Prostate gland (tissue), 1 donor: ENCODE measurements around the gene TELO2.

Experiments used
- POLR2A ChIP-seq: fragments of 450-650 bp; IDR thresholded peaks from one replicate; pipeline ENCODE4 v1.6.1; 2016; ENCODE audit warnings: antibody characterized with exemption, mild to moderate bottlenecking
- POLR2AphosphoS5 ChIP-seq: sonication (generic); formaldehyde crosslinking; IDR thresholded peaks from one replicate; pipeline ENCODE4 v1.6.1; 2017; ENCODE audit warnings: antibody characterized with exemption

- no peak for TF ChIP-seq POLR2A
- no peak for TF ChIP-seq POLR2AphosphoS5
Measured at GRCh38 chr16:1541293-1542165, 48.4 kb downstream of the TELO2 start.
